Anterior cingulate cortex (tissue), 58 donors: ENCODE results near the gene SCML1.
A peak's percentile ranks its signal among the peaks of the same experiment; 100 is the strongest.
"Not testable (repeated sequence)": the region's sequence is repeated elsewhere in the genome, so short reads cannot be mapped to it uniquely, and the experiment has no call there.

Source experiments
- DNase-seq, 58 donors: peaks; one replicate each; lab custom pipeline; 2025; lab: John Stamatoyannopoulos, UW

SCML1 gene

DNA sequence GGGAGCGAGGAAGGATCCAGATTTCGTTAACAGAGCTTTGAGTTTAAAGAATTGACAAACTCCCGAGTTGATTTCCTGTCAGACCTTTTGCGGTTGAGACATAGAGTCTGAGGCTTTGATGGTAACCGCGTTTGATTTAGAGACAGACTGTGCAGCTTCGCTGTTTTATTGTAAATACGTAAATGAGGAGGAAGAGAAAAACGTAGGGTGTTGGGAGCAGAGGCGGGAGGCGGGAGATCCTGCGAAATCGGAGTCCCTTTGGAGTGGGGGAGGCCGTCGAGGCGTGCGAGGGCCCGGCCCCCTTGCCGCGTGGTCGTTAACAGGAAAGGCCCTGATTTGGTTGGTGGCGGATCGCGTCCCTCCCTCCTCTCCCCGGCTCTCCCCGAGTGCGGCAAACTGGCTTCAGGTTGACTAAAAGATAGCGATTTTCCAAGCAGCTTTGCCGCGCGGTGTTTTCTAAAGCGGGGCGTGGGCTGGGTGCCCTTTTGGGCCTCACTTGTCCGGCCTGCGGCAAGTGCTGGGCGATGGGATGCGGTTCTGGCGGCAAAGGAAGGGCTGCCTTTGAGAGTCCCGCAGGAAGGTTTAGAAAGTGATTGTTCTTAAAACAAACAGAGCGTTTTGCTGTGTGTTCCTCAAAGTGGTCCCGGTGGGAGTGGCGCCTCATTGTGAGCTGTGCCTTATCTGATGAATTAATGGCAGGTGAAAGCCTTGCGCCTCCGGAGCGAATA is 857 bp downstream of the SCML1 start:
- peak in 28 of 58 donors; percentile 0 to 33 (median 8) for DNase-seq

DNA sequence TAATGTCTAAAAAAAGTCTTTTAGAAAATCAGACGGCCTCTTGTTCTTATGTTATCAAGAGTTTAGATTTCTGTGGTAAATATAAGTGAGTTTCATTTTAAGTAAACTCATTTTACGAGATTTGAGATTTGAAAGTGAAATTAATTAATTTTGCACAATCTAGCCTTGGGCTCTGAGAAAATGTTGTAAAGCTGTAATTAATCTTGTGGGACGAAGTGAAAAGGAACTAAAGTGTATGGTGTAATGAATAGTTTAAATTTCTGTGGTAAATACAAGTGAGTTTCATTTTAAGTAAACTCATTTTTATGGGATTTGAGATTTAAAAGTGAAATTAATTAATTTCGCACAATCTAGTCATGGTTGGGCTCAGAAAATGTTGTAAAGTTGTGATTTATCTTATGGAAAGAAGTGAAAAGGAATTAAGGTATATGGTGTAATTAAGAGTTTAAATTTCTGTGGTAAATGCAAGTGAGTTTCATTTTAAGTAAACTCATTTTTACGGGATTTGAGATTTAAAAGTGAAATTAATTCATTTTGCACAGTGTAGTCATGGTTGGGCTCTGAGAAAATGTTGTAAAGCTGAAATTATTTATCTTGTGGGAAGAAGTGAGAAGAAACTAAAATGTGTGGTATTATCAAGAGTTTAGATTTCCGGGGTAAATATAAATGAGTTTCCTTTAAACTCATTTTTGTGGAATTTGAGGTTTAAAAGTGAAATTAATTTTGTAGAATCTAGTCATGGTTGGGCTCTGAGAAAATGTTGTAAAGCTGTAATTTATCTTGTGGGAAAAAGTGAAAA is 1.6 kb downstream of the SCML1 start:
- DNase-seq, result no peak

DNA sequence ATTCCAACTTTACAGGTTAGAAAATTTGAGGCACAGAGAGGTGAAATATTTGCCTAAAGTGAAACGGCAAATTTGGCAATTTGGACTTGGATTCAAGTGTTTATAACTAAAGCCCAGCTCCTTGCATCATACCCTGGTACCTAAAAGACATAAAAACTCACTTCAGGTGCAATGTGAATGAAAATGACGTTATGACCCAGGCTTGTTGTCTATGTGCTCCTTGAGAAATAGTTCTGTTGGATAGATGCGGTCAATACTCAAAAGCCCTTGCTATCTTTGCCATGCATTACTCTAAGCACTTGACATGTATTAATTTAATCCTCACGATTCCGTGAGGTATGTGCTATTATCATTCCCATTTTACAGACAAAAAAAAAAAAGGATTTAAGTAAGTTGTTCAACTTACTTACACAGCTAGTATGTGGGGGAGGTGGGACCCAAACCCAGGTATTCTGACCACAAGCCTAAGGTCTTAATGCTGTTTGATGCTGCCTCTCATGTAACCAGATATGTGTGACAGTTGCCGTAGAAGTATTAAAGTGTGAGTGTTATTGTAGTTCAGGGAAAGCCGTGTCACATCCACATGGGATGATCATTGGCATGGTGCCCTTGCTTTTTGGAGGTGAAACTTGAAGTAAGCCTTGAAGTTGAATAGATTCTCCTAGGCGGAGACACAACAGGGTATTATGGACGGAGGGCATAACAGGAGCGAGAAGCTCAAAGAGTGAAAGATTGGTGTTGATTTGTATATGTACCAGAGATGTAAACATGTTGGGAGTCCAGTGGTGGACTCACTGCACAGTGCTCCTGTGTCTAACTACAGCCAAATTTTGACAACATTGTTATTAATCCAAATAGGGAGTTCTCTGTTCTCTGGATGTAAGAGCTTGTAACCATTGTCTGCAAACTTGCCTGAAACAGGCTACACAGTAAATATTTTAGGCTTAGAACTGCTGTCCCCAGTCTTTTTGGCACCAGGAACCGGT is 3.1 kb downstream of the SCML1 start:
- no peak for DNase-seq

GRCh38 chrX:17741123-17741511 is 3.8 kb downstream of the SCML1 start:
- no peak for DNase-seq

- DNase-seq, result no peak
Measured at GRCh38 chrX:17743913-17744312, 6.6 kb downstream of the SCML1 start.

DNA sequence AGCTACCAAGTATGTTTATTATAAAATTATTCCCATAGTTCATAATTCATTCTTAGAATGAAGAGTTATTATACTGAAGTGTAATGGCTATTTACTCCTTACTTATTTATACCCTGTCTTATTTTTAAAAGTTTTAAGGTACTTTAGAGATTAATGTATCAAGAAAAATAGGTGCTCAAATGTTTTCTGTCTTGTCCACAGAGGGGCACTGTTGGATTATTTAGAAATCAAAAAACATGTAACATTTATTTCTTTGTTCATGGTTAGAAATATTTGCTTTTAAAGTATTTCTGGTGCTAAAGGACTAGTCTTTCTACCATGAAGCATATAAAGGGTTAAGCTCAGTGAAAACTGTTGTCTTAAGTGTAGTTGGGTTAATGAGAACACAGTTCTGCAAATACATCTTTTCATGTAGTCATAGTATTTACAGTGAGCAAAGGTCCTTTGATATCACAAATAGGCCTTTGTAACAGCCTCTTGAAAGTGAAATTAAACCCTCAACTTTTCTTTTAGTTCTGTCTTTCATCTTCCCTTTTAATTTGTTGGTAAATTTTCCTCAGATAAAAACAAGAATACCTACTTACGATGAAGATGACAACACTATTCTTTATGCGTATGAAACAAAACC is 7.7 kb downstream of the SCML1 start:
- no peak for DNase-seq

- DNase-seq, result no peak
Measured at GRCh38 chrX:17747692-17748091, 10.4 kb downstream of the SCML1 start.

DNA sequence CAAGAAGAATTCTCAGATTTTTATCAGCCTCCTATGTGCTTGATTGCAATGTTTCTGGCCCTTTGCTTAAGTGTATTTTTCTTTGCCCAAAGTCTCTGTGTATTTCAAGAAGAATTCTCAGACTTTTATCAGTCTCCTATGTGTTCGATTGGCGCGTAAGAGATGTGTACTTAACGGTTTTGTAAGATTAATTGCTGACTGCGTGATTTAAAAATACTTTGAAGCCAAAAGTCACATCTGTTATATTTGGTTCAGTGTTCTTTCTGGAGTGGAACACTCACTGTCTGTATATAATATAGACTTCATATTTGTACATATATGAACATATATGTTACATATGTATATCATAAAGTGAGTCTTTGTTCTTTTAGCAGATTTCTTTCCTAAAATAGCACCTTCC is 11.4 kb downstream of the SCML1 start:
- DNase-seq, result no peak

GRCh38 chrX:17750436-17750835 is 13.1 kb downstream of the SCML1 start:
- no peak for DNase-seq

- DNase-seq, result no peak
Measured at GRCh38 chrX:17758382-17758781, 21.1 kb downstream of the SCML1 start.

DNA sequence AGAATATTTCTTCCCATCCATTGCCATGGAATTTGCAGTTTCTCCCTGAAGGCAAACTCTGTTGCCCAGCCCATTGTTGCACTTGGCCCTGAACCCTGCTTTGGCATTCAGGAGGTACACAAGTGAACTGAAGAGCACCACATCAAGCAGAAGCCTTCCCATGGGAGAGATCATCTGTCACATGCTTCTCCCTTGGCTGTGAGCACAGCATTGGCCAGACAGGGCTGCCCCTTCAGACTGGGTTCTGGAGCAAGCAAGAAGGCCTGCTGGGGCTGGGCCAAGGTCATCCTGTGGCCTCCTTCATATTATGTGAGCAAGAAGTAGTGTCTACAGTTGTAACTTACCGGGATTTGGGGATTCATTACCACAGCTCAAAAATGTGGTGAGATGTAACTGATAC is 22.7 kb downstream of the SCML1 start:
- no peak for DNase-seq

DNA sequence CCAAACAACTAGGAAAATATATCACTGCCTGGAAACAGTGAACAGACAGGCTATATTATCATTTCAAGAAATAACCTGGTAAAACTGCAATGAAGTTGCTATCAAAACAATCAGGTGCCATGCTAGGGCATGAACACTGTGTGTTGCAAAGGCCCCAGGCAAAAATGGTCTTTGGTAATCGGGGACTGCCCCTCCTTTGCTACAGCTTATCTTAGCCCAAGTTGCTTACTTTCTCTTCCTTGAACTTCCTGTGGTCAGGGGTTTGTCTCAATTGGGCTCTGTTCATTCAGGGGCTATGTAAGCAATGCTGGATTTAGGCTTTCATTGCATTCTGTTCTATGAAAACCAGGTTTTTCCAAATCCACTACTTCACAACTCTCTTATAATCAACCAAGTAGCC is 30.4 kb downstream of the SCML1 start:
- no peak for DNase-seq

- no peak for DNase-seq
Measured at GRCh38 chrX:17768997-17769396, 31.7 kb downstream of the SCML1 start.

GRCh38 chrX:17769701-17770269 is 32.5 kb downstream of the SCML1 start:
- no peak for DNase-seq

GRCh38 chrX:17773221-17773876 is 36.1 kb downstream of the SCML1 start:
- no peak for DNase-seq

GRCh38 chrX:17774053-17774452 is 36.8 kb downstream of the SCML1 start:
- DNase-seq, result no peak

- no peak for DNase-seq
Measured at GRCh38 chrX:17778997-17779396, 41.7 kb downstream of the SCML1 start.

DNA sequence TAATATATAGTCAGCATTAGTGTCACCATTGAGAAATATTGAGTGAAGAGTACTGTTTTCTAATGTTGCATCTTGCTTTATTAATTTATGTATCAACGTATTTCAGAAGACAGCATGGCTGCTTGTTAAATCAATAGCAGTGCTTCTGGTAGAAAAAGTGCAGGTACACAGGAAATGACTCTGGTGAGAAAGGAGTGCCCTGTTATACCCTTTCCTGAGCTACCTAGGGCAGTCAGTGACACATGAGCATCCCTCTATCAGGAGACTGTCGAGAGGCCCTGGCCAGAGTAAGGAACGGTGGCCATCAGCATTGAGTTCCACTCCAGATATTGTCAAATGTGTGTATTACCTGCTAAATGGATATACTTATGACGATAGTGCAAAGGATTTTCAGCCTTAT is 42.1 kb downstream of the SCML1 start:
- DNase-seq, result no peak

DNA sequence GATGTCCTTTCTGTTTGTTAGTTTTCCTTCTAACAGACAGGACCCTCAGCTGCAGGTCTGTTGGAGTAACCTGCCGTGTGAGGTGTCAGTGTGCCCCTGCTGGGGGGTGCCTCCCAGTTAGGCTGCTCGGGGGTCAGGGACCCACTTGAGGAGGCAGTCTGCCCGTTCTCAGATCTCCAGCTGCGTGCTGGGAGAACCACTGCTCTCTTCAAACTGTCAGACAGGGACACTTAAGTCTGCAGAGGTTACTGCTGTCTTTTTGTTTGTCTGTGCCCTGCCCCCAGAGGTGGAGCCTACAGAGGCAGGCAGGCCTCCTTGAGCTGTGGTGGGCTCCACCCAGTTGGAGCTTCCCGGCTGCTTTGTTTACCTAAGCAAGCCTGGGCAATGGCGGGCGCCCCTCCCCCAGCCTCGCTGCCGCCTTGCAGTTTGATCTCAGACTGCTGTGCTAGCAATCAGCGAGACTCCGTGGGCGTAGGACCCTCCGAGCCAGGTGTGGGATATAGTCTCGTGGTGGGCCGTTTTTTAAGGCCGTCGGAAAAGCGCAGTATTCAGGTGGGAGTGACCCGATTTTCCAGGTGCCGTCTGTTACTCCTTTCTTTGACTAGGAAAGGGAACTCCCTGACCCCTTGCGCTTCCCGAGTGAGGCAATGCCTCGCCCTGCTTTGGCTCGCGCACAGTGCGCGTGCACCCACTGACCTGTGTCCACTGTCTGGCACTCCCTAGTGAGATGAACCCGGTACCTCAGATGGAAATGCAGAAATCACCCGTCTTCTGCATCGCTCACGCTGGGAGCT is 49.5 kb downstream of the SCML1 start:
- DNase-seq, result not testable (repeated sequence)
